ENCODE results near the gene TSTD1. TPM values are rescaled to one million over a fixed set of nuclear protein-coding genes. Genes with fewer than 3 reads are reported as not detected.

Gene TSTD1
- total RNA-seq, 1 experiment from 2014 or later, result 116 TPM

DNA sequence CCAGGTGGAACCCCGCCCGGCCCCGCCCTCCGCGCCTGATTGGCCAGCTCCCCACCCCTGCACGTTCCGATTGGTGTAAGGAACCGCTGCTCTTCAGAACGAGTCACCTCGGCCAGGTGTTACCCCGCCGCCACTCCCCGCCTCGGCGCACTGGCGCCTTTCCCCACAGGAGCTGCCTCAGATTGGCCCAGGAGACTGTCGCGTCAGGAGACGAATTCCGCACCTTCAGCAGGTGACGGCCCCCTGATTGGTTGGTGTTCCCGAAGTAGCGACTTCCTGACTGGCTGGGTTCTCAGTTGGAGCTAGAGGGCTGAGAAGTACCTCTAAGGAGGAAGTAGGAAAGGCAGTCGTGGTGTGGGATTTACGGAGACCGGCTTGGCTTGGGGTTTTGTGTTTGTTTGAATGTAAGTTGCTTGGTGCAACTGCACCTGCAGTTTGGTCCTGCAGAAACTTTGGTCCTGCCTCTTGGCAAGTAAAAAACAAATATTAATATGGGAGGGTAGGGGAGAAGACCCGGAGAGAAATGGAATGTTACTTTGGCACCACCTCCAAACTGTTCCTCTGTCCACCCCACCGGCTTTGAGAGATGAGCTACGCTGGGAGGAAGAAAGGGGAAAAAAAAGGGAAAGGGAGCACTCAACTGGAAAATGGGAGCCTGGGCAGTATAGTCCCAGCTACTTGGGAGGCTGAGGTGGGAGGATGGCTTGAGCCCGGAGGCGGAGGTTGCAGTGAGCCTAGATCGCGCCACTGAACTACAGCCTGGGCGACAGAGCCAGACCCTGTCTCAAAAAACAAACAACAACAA is 17.4 kb downstream of the TSTD1 start:
- peak overlapping the region; percentile 68 for H3K27ac ChIP-seq (ENCODE audit: low read depth, low read length)
- TSS peak; percentile 95 for BruUV-seq (replicated peaks)
- ChIA-PET RAD21 (ENCODE audit: low non-redundant PET in 1 of 2, low total read pairs in 2 of 2, uncharacterized antibody in 2 of 2, unreplicated experiment in 2 of 2) (interaction anchor here (0.9 to 1.2 kb wide), 2 partner anchors 24 kb away, joined by 4 to 5 read pairs; partner anchors contain the start of gene USF1 (in 1 of the 2)), CTCF (interaction anchor here (0.7 to 3.0 kb wide), 11 partner anchors 11 to 346 kb away, joined by 3 to 19 read pairs (median 5); partner anchors contain the start of genes ITLN2 and TSTD1), POLR2A (interaction anchor here (0.6 to 3.0 kb wide), 20 partner anchors 9 to 164 kb away, joined by 3 to 24 read pairs (median 6); partner anchors contain the start of genes DEDD, NECTIN4, TSTD1 and USF1)
- no peaks in the 10 kb centered on the region for H3K27me3 ChIP-seq (ENCODE audit: insufficient read depth, low read length)
- peaks cover 43% of the 10 kb centered on the region for H3K79me2 ChIP-seq (ENCODE audit: insufficient read depth, low read length)
- H3K4me2 ChIP-seq (ENCODE audit: low read length), result peak overlapping the region; percentile 95
- H3K36me3 ChIP-seq (ENCODE audit: control insufficient read depth in 1 of 2, insufficient read depth in 2 of 2, low read length in 2 of 2), result peaks cover 0 to 2% of the 10 kb centered on the region in 2 experiments; a peak in 1 of 4 replicates
- ATAC-seq (peak; percentile 96), DNase-seq (ENCODE audit: low read depth, low spot score) (peak; percentile 99)
- H2AFZ ChIP-seq (ENCODE audit: low read depth, low read length, poor library complexity, severe bottlenecking), result no peak overlapping the region
- H3K4me1 ChIP-seq (ENCODE audit: control insufficient read depth in 1 of 2, insufficient read depth in 2 of 2, low read length in 2 of 2), result peaks cover 18 to 49% of the 10 kb centered on the region in 2 experiments
- H3K9me3 ChIP-seq (ENCODE audit: control insufficient read depth in 1 of 2, insufficient read depth in 1 of 2, low read depth in 1 of 2, low read length in 2 of 2), result no peaks in the 10 kb centered on the region
- H3K9ac ChIP-seq (ENCODE audit: low read length), result peak overlapping the region; percentile 98
- intact Hi-C loops (cut with micrococcal nuclease), result loop anchor here (1.0 to 5.0 kb wide), 3 partner anchors 76 to 131 kb away; partner anchors contain the start of genes KLHDC9, NIT1, PFDN2 and UFC1
- H3K9me2 ChIP-seq (ENCODE audit: insufficient read depth), result no peaks in the 10 kb centered on the region
- H4K20me1 ChIP-seq (ENCODE audit: insufficient read depth), result 0 out of 2 replicates have a peak, but pooled peaks cover 5% of the 10 kb centered on the region
- peak overlapping the region; percentile 96 to 97 for H3K4me3 ChIP-seq (replicated peaks in 1 of 2; ENCODE audit: low read depth in 1 of 2, low read length in 2 of 2)
- peak; percentile 84 for TF ChIP-seq POLR2AphosphoS5 (IDR thresholded peaks at IDR 0.05; ENCODE audit: low read depth, low read length)
- TF ChIP-seq, protein P1, sequence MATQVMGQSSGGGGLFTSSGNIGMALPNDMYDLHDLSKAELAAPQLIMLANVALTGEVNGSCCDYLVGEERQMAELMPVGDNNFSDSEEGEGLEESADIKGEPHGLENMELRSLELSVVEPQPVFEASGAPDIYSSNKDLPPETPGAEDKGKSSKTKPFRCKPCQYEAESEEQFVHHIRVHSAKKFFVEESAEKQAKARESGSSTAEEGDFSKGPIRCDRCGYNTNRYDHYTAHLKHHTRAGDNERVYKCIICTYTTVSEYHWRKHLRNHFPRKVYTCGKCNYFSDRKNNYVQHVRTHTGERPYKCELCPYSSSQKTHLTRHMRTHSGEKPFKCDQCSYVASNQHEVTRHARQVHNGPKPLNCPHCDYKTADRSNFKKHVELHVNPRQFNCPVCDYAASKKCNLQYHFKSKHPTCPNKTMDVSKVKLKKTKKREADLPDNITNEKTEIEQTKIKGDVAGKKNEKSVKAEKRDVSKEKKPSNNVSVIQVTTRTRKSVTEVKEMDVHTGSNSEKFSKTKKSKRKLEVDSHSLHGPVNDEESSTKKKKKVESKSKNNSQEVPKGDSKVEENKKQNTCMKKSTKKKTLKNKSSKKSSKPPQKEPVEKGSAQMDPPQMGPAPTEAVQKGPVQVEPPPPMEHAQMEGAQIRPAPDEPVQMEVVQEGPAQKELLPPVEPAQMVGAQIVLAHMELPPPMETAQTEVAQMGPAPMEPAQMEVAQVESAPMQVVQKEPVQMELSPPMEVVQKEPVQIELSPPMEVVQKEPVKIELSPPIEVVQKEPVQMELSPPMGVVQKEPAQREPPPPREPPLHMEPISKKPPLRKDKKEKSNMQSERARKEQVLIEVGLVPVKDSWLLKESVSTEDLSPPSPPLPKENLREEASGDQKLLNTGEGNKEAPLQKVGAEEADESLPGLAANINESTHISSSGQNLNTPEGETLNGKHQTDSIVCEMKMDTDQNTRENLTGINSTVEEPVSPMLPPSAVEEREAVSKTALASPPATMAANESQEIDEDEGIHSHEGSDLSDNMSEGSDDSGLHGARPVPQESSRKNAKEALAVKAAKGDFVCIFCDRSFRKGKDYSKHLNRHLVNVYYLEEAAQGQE (IDR thresholded peaks at IDR 0.05; ENCODE audit: low read depth), result no peak
- TF ChIP-seq, protein P2, sequence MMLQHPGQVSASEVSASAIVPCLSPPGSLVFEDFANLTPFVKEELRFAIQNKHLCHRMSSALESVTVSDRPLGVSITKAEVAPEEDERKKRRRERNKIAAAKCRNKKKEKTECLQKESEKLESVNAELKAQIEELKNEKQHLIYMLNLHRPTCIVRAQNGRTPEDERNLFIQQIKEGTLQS (IDR thresholded peaks at IDR 0.05), result no peak
- TF ChIP-seq CBX3 (IDR thresholded peaks at IDR 0.05; ENCODE audit: low read depth), result 0 out of 2 replicates have a peak, but pooled peaks have one; percentile 70
- no peak for TF ChIP-seq TCF7L2 (IDR thresholded peaks at IDR 0.05; ENCODE audit: borderline replicate concordance, extremely low read depth, insufficient read depth, insufficient read length)
- no peak for TF ChIP-seq EZH2 (IDR thresholded peaks at IDR 0.05)
- no peak for TF ChIP-seq SRF (IDR thresholded peaks at IDR 0.05; ENCODE audit: low read depth)
- no peak; the same call in 1 of the 2 replicates for TF ChIP-seq FOSL1 (IDR thresholded peaks at IDR 0.05; ENCODE audit: low read depth)
- peak; percentile 81 for TF ChIP-seq SIN3A (IDR thresholded peaks at IDR 0.05; ENCODE audit: low read depth)
- TF ChIP-seq, protein P3, sequence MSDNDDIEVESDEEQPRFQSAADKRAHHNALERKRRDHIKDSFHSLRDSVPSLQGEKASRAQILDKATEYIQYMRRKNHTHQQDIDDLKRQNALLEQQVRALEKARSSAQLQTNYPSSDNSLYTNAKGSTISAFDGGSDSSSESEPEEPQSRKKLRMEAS (IDR thresholded peaks at IDR 0.05), result peak; percentile 97
- peak; percentile 12 for TF ChIP-seq YY1 (IDR thresholded peaks at IDR 0.05; ENCODE audit: extremely low read depth, insufficient replicate concordance, low read depth, low read length)
- no peak for TF ChIP-seq ZFX (IDR thresholded peaks at IDR 0.05)
- TF ChIP-seq ZNF274 (IDR thresholded peaks at IDR 0.05; ENCODE audit: low read depth, low read length), result no peak
- TF ChIP-seq EGR1 (IDR thresholded peaks at IDR 0.05; ENCODE audit: low read depth), result no peak
- TF ChIP-seq ELF1 (IDR thresholded peaks at IDR 0.05; ENCODE audit: borderline replicate concordance, low read depth), result peak; percentile 74; the same call in 1 of the 2 replicates
- no peak for TF ChIP-seq JUND (IDR thresholded peaks at IDR 0.05)
- no peak for TF ChIP-seq CEBPB (IDR thresholded peaks at IDR 0.05; ENCODE audit: low read depth)
- TF ChIP-seq, protein P4, sequence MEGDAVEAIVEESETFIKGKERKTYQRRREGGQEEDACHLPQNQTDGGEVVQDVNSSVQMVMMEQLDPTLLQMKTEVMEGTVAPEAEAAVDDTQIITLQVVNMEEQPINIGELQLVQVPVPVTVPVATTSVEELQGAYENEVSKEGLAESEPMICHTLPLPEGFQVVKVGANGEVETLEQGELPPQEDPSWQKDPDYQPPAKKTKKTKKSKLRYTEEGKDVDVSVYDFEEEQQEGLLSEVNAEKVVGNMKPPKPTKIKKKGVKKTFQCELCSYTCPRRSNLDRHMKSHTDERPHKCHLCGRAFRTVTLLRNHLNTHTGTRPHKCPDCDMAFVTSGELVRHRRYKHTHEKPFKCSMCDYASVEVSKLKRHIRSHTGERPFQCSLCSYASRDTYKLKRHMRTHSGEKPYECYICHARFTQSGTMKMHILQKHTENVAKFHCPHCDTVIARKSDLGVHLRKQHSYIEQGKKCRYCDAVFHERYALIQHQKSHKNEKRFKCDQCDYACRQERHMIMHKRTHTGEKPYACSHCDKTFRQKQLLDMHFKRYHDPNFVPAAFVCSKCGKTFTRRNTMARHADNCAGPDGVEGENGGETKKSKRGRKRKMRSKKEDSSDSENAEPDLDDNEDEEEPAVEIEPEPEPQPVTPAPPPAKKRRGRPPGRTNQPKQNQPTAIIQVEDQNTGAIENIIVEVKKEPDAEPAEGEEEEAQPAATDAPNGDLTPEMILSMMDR (IDR thresholded peaks at IDR 0.05 in 2 of 3, conservative IDR thresholded peaks at IDR 0.05 in 1 of 3; ENCODE audit: borderline replicate concordance in 1 of 3, insufficient read depth in 1 of 3, low read depth in 2 of 3, low read length in 2 of 3), result no peak
